HG02884 (cell line): Measurements from ENCODE around the gene C12orf50.
"Not testable (repeated sequence)": the region's sequence is repeated elsewhere in the genome, so short reads cannot be mapped to it uniquely, and the experiment has no call there.

Experiments used
- ATAC-seq: cut with Tn5 transposase; IDR thresholded peaks from one replicate; pipeline ENCODE4 v1.9.1; 2021; ENCODE audit warnings: mild to moderate bottlenecking, moderate library complexity; ENCODE audit not compliant: unreplicated experiment

C12orf50 gene

DNA sequence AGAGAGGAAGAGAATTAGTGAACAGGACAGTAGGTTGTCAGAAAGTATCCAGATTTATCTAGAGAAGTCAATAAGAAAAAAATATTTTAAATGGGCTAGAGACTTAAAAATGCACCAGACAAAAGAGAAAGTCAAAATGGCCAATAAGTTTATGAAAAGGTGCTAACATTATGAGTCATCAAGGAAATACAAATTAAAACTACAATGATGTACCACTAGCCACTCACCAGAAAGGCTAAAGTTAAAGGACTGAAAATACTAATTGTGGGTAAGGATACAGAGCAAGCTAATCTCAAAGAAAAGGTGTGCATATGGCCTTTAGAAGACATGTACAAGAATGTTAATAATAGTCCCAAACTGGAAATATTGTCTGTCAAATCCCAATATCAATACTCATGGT is 37.7 kb downstream of the C12orf50 start:
- ATAC-seq = no peak

DNA sequence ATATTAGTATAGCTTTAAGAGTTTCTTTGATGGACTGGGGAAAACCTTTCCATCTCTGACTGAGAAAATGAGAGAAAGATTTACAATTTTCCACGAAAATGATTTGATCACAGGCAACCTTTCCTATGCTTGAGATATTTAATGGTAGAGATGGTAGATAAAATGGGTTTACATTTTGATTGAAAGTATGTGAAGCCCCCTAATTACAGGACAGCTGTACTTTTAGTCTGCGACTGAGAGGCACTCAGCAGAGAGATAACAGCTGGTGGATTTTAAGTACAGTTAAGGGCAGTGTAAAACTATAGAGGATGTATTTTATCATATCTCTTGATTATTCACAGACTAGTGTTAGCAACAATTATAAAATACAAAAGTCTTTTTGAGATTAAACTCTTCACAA is 40.7 kb downstream of the C12orf50 start:
- ATAC-seq = no peak

DNA sequence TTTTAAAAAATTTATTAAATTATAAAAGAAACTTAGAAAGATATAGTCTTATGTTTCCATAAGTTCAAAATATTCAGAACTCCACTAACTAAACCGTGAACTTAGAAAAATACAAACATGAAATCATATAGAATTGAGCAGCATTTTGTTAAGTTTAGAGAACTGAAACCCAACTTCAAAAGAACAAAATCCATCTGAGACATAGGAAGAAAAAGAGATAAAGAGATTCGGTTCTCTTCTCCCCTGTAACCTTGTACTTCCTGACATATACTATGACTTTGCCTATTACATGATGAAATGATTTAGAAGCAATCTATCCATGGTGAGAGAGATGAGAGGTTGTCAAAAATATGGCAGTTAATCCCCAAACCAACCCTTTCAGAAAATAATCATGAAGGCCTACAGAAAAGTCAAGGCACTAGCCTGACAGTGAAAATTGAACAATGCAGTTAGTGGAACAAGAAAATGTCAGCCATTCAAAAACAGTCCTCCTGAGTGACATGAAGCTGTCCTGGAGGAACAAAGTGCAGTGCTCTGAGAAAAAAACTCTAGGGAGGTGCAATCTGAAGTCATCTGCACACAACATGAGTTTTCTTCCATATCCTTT is 44.0 kb downstream of the C12orf50 start:
- ATAC-seq = no peak

DNA sequence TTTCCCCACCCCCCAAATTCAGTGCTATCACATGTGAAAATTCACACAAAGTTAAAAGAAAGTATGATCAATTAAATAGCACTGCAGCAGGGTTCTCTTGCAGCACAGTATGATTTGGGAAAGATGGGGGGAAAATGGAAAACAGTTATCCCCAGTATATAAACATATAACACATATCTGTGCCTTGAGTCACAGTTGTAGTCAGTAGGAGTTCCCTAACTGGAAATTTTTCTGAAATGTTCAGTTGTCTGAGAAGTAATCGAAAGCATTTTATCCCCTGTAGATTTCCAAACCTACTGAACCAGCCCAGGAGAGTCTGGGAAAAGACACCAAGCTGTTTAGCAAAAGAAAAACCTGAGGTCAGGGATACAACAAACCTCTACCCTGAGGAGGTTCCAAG is 47.0 kb downstream of the C12orf50 start:
- no peak for ATAC-seq

DNA sequence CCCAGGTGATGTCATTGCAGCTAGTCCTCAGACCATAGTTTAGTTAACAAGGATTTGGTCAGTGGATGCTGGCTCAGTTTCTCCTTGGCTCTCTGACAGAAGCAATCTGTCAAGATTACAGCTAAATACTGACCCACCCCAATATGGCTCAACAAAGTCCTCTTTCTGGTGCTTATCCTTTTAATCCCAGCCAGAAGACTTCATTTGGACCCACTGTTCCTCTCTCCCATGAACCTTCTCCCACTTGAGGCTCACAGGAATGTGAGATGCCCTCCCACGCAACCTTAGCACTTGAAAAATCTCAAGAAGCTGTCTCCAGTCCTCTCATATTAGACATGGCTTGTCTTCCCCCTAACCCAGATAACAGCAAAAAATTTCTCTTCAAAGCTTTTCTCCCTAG is 47.7 kb downstream of the C12orf50 start:
- ATAC-seq = no peak

DNA sequence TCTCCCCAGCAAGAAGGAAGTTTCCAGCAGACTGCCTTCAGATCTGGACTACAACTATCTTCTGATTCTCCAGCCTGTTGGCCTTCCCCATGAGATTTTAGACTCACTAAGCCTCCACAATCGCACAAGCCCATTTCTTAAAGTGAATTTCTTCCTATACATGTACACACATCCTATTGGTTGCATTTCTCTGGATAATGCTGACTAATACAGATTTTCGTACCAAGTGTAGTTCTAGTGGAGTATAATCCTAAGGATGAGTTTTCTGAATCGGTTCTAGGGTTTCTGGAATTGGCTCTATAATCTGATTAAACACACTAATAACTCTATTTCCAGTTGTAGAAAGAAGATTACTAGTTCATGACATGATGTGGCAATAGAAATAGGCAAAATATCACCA is 53.3 kb downstream of the C12orf50 start:
- ATAC-seq = no peak

DNA sequence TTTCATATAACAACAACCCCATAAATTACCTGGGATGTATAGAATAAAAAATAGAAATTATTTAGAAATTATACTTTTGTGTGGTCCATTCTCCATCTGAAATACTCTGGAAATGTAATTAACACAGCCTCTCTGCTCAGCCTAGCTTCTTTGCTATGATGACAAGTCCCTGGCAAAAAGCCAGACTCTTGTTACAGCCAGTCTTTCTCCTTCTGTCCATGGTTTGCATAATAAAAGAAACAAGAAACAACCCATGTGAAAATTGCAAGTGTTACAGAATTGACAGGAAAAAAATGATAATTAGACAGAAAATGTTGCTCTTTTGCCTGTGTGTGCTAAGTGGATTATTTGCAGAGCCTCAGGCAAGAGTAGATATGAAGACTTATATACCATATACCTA is 61.3 kb downstream of the C12orf50 start:
- ATAC-seq = no peak

DNA sequence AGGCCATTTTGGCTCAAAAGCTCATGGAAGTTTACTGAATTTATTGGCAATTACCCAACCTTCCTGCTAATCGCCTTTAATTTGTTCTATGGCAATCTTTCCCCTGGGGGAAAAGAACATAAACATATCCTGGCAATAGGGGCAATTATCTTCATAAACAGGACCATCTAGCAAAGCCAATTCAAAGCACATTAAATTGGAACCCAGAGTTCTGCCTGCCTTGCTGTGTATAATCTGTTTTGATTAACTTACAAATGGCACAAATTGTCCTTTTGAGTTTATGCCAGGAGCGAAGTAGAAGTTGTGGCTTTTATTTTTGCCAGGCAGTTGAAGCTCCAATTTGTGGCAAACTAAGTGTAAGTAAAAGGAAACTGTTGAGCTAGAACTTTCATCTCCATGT is 68.6 kb downstream of the C12orf50 start:
- ATAC-seq = no peak

DNA sequence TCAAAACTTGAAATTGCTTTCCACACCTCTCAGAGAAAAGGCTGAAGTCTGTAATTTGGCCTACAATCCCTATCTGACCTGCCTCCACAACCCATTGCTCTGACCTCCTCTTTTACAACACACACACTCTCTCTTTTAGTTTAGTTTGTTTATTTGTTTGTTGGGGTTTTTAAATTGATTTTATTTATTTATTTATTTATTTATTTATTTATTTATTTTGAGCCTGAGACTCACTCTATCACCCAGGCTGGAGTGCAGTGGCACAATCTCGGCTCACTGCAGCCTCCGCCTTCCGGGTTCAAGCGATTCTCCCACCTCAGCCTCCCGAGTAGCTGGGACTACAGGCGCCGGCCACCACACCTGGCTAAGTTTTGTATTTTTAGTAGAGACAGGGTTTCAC is 75.2 kb downstream of the C12orf50 start:
- ATAC-seq = not testable (repeated sequence)

DNA sequence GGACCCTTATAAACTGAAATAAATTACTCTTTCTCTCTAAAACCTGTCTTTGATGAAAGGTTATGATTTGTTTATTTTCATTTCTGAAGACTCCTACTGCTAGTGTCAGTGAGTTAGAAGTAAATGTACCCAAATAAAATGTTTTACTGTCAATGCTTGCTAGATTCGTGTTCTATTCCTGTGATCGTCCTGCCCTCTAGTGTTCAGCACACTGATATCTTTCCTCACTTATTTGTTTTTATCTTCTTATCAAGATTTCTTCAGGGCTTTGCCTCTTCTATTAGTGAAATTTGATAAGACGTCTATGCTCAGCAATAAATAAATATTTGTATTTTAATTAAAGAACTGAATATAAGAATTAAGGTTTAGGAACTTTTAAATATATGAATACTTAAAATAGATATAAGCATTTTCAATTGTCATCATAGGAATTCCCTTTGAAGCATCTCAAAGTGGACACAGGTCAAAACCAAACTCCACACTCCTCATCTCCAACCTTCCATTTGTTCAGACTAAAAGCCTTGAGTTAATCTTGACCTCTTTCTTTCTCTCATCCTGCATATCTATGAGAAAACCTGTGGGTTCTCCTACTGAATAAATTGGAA is 75.8 kb downstream of the C12orf50 start:
- no peak for ATAC-seq

DNA sequence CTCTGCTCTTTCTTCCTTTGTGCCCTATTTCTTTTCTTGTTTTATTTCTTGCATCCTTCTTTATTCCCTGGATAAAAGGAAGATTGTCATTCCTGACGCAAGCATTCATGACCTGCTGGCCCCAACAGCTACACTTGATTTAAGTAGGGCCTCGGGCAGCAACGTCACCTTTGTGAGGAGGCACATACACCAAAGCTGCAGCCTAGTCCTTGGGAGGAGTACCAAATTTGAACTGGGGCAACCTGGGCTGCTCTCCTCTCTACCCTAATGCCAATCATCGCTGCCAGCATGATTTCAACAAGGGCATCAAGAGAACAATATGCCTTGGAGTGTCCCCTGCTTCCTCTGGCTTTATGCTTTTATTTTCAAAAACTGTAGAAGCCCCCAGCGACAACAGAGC is 76.4 kb downstream of the C12orf50 start:
- ATAC-seq = no peak

DNA sequence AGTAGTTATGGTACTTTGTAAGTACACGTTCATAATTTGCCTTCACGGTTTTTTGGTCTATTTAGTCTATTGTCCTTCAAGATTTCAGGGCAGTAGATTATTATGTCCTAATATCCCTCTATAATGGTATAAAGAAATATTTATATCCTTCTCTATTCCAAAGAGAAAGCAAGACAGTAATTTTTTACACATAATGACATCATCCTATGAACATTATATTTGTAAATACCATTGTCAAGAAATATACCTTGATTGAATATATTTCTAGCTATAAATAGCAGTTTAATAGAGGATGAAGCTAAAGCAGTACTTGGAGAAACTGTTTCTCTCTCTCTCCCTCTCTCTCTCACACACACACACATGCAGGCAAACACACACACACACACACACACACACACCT is 77.0 kb downstream of the C12orf50 start:
- ATAC-seq = no peak

DNA sequence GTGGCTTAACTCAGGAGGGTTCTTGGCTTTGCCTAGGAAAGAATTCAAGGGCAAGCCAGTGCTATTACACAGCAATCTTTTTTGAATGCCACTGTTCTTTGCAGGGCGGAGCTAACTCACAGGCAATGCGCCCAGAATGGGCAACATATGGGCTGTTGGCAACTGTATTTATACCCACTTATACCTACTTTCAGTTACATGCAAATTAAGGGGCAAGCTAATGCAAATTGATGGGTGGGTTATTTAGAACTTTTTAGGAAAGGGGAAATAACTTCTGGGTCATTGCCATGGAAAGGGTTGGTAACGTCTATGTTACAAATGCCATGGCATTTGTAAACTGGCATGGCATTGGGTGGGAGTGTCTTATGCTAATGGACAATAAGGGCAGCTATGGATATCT is 85.4 kb downstream of the C12orf50 start:
- ATAC-seq = no peak

DNA sequence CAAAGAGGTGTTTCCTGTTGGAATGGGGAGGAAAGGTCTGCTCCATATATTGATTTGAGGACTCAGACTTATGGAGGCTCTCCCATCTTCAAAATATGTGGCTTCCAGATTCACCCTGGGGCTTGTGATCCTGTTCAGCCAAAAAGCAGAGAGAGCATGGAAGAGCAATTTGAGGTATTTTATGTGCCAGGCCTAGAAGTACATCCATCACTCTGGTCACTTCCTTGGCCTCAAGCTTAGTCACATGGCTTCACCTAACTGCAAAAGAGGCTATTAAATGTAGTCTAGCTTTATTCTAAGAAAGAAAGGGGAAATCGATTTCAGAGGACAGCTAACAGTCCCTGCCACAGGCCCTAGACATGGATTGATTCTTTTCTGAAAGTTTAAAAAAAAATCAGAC is 86.2 kb downstream of the C12orf50 start:
- no peak for ATAC-seq

DNA sequence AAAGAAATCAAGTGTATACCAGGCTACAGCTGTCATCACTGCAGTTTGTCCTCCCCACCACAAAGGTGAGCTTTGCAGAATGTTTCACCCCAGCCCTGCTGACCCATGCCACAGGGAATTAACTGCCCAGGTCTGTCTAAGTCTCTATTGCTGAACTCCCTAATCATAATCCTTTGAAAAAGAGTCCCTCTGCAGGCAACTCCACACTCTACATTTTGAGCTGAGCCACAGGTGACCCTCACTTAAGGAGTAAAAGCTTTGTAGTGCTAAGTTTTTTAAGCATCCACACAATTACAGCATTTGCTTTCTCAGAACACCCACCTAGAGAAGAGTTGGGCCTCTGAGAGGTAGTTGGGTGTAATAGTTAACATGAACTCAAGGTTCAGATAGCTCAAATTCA is 90.0 kb downstream of the C12orf50 start:
- no peak for ATAC-seq

DNA sequence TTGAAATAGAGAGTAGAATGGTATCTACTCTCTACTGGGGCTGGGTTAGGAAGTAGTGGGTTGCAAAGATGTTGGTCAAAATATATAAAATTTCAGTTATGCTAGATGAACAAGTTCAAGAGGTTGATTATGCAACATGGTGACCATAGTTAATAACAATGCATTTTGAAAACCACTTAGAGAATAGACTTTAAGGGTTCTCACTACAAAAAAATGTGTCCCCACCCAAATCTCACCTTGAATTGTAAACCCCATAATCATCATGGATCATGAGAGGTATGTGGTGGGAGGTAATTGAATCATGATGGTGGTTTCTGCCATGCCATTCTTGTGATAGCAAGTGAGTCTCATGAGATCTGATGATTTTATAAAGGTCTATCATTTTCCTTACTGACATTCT is 94.0 kb downstream of the C12orf50 start:
- no peak for ATAC-seq

DNA sequence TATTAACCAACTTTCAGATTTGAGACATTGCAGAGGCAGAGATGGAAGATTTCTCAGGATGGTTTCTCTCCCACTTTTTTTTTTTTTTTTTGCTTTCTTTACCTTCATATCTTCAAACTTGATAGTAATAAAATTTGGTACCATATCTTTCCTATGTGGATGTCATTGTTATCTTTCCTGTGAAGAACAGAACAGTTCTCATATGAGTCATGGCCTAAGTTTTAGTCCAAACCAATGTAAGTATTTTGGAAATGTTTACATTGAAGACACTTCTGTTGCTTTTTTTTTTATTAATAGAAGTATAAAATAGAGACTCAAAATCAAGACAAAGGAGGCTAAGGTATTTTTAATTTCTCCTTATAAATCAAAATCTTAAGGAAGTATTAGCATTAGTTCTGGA is 95.2 kb downstream of the C12orf50 start:
- ATAC-seq = no peak

DNA sequence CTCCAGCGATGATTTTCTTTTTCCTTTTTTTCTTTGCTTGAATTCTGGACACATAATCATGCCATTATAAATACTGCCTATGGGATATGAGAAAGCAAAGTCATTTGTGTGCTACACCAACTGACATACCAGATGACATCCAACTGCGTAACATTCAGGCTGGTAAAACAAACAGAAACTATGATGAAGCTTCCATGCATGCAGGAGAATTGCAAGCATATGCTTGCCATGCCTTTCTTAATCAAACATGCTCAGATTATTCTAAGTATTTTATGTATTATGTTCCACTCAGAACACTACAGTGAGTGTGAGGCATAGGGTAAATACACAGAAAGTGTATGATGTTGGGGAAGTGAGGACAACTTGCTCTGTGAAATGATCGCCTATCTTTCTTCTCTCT is 97.4 kb downstream of the C12orf50 start:
- no peak for ATAC-seq

DNA sequence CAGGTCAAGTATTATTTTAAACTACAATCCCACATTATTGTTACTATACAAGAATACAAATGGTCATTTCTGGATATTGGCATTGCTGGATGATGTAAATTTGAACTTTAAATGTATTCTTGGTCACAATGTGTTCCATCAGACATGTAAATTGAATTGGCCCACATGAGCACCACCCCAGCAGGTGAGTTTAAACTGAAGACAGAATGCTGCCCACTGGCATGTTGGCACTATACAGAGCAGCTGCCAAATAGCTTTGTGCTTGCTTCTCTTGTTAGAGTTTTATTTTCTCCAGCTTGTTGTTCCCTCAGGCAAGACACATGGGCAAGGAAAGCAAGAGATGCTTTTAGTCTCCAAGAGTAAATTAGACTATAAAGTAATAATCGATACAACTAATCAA is 98.6 kb downstream of the C12orf50 start:
- no peak for ATAC-seq
